NT2/D1 (cell line): ENCODE data around the gene LSS.

Experiments used
- SUZ12 ChIP-seq: IDR thresholded peaks from 2 replicates; pipeline ENCODE4 v1.6.1; 2011; ENCODE audit not compliant: insufficient read length, insufficient read depth; ENCODE audit errors: extremely low read depth
- YY1 ChIP-seq: IDR thresholded peaks from 2 replicates; pipeline ENCODE4 v1.6.1; 2011; ENCODE audit not compliant: insufficient read length, insufficient read depth
- ZNF274 ChIP-seq: IDR thresholded peaks from 2 replicates; pipeline ENCODE4 v1.6.1; 2011; ENCODE audit warnings: mild to moderate bottlenecking, low read depth, low read length

DNA sequence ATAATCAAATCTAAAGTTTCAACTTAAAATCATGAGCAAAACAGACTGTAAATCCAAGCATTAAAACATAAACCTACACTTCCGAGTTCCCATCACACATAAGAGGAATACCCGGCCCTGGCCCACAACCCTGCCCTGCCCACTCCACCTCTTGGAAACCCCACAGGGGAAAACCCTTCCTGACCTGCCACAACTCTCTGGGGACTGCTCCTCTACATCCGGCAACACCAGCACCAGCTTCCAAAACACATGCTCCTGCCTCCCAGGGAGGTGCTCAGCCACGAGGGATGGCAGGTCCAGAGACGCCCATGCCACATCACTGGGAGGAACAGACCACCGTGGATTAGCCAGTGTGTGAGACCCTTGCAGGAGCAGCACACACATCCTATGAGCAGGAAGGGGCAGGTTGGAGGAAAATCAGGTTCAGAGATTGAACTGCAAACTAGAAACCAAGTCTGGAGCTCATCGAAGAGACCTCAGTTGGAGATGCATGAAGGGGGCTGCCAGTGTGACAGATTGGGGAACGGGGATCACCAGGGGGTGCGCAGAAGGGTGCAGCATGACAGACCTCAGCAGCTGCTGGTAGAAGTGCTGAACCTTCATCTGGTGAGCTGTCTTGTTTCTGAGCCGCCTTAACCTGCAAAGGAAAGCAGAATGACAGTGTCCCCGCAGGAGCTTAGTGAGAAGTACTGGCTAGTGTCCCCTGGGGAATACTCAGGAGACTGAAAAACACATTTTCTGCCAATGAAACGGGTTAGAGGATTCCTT, 25.8 kb upstream of the LSS start:
- TF ChIP-seq SUZ12 (no peak), YY1 (no peak), ZNF274 (no peak)
